Gastroesophageal sphincter (tissue), 3 donors: ENCODE measurements around the gene RAD51B.

Experiments
- EP300 ChIP-seq: sonication (generic); formaldehyde crosslinking; IDR thresholded peaks from one replicate; pipeline ENCODE4 v1.6.1; 2017; ENCODE audit warnings: antibody characterized with exemption, mild to moderate bottlenecking
- TF ChIP-seq, protein P1 (sequence below), 4 experiments: fragments of 200-600 bp in 2 of 4; fragments of 450-650 bp in 2 of 4; sonication (generic) in 1 of 4; IDR thresholded peaks; one replicate each; pipeline ENCODE4 v1.5.1; 2017 to 2019; ENCODE audit warnings: antibody characterized with exemption in 4 of 4, mild to moderate bottlenecking in 2 of 4, moderate library complexity in 2 of 4

DNA sequence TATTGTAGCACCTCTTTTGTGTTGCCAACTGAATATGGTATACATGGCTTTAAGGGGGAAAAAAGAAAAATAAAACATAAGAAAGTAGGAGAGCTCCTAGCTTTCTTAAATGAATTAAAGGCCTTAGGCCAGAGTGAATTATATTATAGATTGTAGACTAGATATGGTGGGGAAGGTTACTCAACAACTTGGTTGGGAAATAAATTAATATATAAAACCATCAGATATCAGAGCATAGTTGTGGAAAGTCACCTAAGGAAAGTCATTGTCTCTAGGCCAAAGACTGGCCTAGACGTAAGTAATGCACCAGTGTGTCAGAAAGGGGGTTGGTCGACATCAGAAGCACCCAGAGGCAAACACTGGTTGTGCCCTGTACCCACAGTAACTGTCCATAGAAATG, 391.8 kb downstream of the RAD51B start:
- TF ChIP-seq, protein P1, sequence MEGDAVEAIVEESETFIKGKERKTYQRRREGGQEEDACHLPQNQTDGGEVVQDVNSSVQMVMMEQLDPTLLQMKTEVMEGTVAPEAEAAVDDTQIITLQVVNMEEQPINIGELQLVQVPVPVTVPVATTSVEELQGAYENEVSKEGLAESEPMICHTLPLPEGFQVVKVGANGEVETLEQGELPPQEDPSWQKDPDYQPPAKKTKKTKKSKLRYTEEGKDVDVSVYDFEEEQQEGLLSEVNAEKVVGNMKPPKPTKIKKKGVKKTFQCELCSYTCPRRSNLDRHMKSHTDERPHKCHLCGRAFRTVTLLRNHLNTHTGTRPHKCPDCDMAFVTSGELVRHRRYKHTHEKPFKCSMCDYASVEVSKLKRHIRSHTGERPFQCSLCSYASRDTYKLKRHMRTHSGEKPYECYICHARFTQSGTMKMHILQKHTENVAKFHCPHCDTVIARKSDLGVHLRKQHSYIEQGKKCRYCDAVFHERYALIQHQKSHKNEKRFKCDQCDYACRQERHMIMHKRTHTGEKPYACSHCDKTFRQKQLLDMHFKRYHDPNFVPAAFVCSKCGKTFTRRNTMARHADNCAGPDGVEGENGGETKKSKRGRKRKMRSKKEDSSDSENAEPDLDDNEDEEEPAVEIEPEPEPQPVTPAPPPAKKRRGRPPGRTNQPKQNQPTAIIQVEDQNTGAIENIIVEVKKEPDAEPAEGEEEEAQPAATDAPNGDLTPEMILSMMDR (IDR thresholded peaks at IDR 0.05), result no peak
- no peak for TF ChIP-seq EP300
